NCI-H345 (cell line): ENCODE data around the gene PDPN.

ENCODE experiments used
- DNase-seq: peaks from one replicate; lab custom pipeline; 2025; lab: John Stamatoyannopoulos, UW

PDPN gene

GRCh38 chr1:13577846-13578245, 5.8 kb upstream of the PDPN start:
- no peak for DNase-seq

GRCh38 chr1:13581446-13581845, 2.2 kb upstream of the PDPN start:
- DNase-seq = no peak

GRCh38 chr1:13582713-13583443, 754 bp upstream of the PDPN start:
- no peak for DNase-seq

- no peak for DNase-seq
Measured at GRCh38 chr1:13583966-13584791, 547 bp downstream of the PDPN start.

GRCh38 chr1:13584876-13585611, 1.4 kb downstream of the PDPN start:
- no peak for DNase-seq

GRCh38 chr1:13585612-13585991, 2.0 kb downstream of the PDPN start:
- no peak for DNase-seq

GRCh38 chr1:13586001-13586400, 2.4 kb downstream of the PDPN start:
- DNase-seq = no peak

GRCh38 chr1:13587256-13588030, 3.8 kb downstream of the PDPN start:
- no peak for DNase-seq

GRCh38 chr1:13588946-13589796, 5.5 kb downstream of the PDPN start:
- no peak for DNase-seq

- DNase-seq = no peak
Measured at GRCh38 chr1:13590486-13590885, 6.9 kb downstream of the PDPN start.

- no peak for DNase-seq
Measured at GRCh38 chr1:13593511-13594131, 10.0 kb downstream of the PDPN start.

- no peak for DNase-seq
Measured at GRCh38 chr1:13595411-13595810, 11.8 kb downstream of the PDPN start.

GRCh38 chr1:13597166-13597565, 13.5 kb downstream of the PDPN start:
- DNase-seq = no peak

GRCh38 chr1:13600762-13601453, 17.3 kb downstream of the PDPN start:
- DNase-seq = no peak

GRCh38 chr1:13604176-13604575, 20.5 kb downstream of the PDPN start:
- DNase-seq = no peak

GRCh38 chr1:13604721-13605120, 21.1 kb downstream of the PDPN start:
- DNase-seq = no peak

- DNase-seq = no peak
Measured at GRCh38 chr1:13605159-13605558, 21.5 kb downstream of the PDPN start.

- no peak for DNase-seq
Measured at GRCh38 chr1:13607002-13607401, 23.4 kb downstream of the PDPN start.

- no peak for DNase-seq
Measured at GRCh38 chr1:13616234-13616633, 32.6 kb downstream of the PDPN start.

GRCh38 chr1:13617108-13617507, 33.5 kb downstream of the PDPN start:
- no peak for DNase-seq
